HG02798 (cell line): ENCODE data around the gene TM4SF5.
A peak's percentile ranks its signal among the peaks of the same experiment; 100 is the strongest.

Experiments used
- ATAC-seq: cut with Tn5 transposase; IDR thresholded peaks from one replicate; pipeline ENCODE4 v1.9.1; 2021; ENCODE audit warnings: mild to moderate bottlenecking; ENCODE audit not compliant: unreplicated experiment, poor library complexity

TM4SF5 gene

DNA sequence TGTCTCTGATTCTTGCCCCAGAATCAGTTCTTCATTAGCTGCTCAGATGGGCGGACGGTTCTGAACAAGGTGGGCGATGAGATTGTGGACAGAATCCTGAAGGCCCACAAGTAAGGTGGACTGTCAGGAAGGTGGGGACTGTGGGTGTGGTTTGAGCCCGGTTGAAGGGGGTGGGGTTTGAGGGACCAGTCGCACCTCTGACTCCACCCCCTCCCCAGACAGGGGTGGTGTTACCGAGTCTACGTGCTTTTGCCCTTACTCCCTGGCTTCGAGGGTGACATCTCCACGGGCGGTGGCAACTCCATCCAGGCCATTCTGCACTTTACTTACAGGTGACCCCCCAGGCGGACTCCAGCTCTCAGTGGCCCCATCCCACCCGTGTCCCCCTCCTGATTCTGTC is 46.6 kb downstream of the TM4SF5 start:
- no peak for ATAC-seq

DNA sequence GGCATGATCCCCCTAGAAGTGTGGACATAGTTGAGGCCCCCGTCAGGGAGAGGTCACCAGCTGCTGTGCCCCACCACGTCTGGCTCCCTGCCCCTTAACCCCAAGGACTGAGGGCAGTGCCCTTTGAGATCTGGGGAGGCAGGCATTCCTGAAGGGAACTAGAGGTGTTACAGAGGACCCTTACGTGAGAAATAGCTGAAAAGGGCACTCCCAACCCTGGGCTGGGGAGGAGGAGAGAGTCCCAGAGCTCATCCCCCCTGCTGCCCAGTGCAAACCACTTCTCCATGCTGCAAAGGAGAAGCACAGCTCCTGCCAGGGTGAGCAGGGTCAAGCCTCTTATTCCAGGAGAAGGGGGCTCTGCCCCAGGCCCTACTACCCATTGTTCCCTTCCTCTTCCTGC is 51.1 kb downstream of the TM4SF5 start:
- no peak for ATAC-seq

DNA sequence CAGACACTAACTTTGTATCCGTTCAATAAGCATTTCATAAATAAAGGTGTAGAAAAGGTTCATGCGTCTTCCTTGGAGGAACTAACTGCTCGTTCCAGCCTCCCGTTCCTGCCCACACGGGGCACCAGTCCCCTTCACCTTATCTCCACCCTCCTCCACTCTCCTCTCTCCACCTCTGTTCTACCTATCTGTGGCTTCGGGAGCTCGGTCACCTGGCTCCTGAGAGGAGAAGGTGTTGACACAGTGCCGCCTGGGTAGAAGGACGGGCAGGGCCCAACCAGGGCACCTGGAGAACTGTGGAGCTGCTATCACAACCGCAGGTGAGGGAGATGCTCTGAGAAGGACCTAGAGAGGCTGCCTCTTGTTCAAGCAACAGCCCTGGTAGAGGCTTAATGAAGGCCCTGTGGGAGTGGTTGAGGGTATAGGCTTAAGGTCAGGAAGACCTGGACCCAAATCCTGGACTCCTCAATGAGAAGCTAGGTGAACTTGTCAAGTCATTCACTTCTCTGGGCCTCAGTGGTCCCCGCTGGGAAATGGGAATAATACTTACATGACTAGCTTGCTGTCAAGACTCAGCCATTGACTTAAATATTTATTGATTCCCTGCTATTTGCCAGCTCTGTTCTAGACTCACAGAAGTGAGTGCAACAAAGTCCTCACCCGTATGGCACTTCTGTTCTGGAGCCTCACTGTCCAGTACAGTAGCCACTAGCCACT is 51.8 kb downstream of the TM4SF5 start:
- no peak for ATAC-seq

DNA sequence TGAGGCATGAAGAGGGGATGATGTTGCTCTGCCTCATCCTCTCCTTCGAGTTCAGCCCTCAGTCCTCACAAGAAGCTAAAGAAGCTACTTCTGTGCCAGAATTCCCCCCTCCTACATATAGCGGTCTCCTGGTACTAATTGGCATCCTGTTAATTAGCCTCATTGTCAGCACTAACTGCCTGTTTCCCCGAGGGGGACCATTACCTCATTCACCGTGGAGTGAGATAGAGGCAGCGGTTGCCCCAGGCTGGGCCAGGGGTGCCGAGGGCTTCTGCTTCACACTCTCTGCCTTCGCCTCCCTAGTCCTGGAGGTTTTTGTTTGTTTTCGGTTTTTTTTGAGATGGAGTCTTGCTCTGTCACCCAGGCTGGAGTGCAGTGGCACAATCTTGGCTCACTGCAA is 55.7 kb downstream of the TM4SF5 start:
- ATAC-seq: no peak

DNA sequence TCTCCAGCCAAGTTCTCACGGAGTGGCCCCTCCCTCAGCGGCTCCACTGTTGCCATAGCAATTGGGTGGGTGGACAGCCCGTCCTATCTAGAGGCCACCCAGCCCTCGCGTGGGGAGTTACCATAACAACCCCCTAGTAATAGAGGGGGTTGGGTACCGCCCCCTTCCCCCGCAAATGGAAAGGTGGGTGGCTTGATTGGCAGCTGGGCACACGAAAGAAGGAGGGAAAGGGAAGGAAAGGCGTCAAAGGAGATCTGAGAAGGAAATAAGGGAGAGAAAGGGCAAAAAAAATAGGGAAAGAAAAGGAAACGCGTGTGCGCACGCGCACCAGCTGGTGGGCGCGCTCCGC is 61.1 kb downstream of the TM4SF5 start:
- peak; percentile 14 for ATAC-seq
